ENCODE measurements around the gene GOLGA6L6. TPM values are rescaled to one million over a fixed set of nuclear protein-coding genes. Genes with fewer than 3 reads are reported as not detected.
"Not testable (repeated sequence)": the region's sequence is repeated elsewhere in the genome, so short reads cannot be mapped to it uniquely, and the experiment has no call there.

GOLGA6L6 gene
- total RNA-seq, 1 donor from 2014 or later, result not detected

DNA sequence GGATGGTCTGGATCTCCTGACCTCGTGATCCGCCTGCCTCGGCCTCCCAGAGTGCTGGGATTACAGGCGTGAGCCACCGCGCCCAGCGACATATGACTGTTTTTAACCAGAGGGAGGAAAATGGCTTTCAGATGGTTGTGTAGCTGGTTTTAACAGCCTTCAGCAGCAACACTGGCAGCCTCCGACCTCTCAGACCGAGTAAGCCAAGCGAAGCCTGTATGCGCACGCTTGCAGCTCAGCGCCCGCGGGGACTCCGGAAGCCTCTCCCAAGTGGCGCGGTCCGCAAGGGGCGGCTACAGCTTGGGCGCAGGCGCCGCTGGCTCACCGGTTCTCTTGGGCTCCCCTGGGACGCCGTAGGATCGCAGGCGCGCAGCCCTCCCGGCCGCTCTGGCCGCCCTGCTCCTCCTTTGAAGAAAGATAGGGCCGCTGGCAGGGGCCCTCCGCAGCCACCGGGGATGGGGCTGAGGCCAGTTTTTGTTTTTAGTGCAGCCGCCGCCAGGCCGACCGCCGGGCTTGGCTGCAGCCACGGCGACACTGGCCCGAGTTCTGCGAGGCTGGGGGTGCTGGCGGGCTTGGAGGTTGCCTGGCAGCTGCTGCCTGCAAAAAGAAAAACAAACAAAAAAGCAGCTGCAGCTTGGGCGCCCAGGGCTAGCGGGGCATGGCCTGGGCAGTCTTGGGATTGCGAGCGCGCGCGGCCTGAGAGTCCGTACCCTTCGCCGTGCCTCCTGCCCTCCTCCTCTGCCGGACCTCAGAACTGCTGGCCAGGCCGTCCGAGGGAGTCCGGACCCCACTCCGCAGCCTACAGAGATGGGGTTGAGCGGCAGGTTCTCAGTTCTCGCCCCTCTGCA, 39.9 kb upstream of the GOLGA6L6 start:
- not testable (repeated sequence) for H3K9me3 ChIP-seq (ENCODE audit: insufficient read depth, low read depth, low read length); H3K4me3 Mint-ChIP-seq (ENCODE audit: unreplicated experiment); H3K79me2 ChIP-seq (ENCODE audit: insufficient read depth, low read length); H3K4me1 ChIP-seq (ENCODE audit: insufficient read depth, low read length); H3K27ac ChIP-seq (ENCODE audit: low read depth, low read length); H3K4me1 Mint-ChIP-seq (ENCODE audit: low read depth, unreplicated experiment); H3K27ac Mint-ChIP-seq (ENCODE audit: unreplicated experiment); H3K36me3 ChIP-seq (ENCODE audit: insufficient read depth, low read length); DNase-seq (ENCODE audit: low read depth); H3K27me3 Mint-ChIP-seq (ENCODE audit: low read depth, unreplicated experiment); H3K9ac ChIP-seq (ENCODE audit: low read length); H3K36me3 Mint-ChIP-seq (ENCODE audit: low read depth, unreplicated experiment); FAIRE-seq; H4K20me1 ChIP-seq (ENCODE audit: insufficient read depth, low read length); H3K4me3 ChIP-seq (ENCODE audit: insufficient read depth, low read depth, low read length); H3K27me3 ChIP-seq (ENCODE audit: insufficient read depth, low read length); H2AFZ ChIP-seq (ENCODE audit: low read depth, low read length); H3K4me2 ChIP-seq (ENCODE audit: low read length); H3K9me3 Mint-ChIP-seq (ENCODE audit: unreplicated experiment)

DNA sequence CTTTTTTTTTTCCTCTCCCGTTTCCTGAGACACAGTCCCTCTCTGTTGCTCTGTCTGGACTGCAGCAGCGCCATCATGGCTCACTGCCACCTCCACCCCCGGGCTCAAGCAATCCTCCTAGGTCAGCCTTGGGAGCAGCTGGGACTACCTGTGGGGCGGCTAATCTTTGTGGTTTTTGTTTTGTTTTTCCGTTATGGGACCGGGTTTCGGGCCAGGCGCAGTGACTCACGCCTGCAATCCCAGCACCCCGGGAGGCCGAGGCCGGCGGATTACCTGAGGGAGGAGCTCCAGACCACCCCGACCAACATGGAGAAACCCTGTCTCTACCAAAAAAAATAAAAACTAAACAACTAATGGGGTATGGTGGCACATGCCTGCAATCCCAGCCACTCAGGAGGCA, 38.1 kb upstream of the GOLGA6L6 start:
- not testable (repeated sequence) for H3K9ac ChIP-seq (ENCODE audit: low read length); H3K4me3 ChIP-seq (ENCODE audit: insufficient read depth, low read depth, low read length); H3K9me3 ChIP-seq (ENCODE audit: insufficient read depth, low read depth, low read length); H4K20me1 ChIP-seq (ENCODE audit: insufficient read depth, low read length); FAIRE-seq; H3K36me3 Mint-ChIP-seq (ENCODE audit: low read depth, unreplicated experiment); H3K4me3 Mint-ChIP-seq (ENCODE audit: unreplicated experiment); H3K36me3 ChIP-seq (ENCODE audit: insufficient read depth, low read length); H3K27me3 Mint-ChIP-seq (ENCODE audit: low read depth, unreplicated experiment); H3K4me1 Mint-ChIP-seq (ENCODE audit: low read depth, unreplicated experiment); H3K27me3 ChIP-seq (ENCODE audit: insufficient read depth, low read length); H3K9me3 Mint-ChIP-seq (ENCODE audit: unreplicated experiment); H2AFZ ChIP-seq (ENCODE audit: low read depth, low read length); H3K79me2 ChIP-seq (ENCODE audit: insufficient read depth, low read length); H3K27ac ChIP-seq (ENCODE audit: low read depth, low read length); H3K27ac Mint-ChIP-seq (ENCODE audit: unreplicated experiment); H3K4me1 ChIP-seq (ENCODE audit: insufficient read depth, low read length); H3K4me2 ChIP-seq (ENCODE audit: low read length); DNase-seq (ENCODE audit: low read depth)

DNA sequence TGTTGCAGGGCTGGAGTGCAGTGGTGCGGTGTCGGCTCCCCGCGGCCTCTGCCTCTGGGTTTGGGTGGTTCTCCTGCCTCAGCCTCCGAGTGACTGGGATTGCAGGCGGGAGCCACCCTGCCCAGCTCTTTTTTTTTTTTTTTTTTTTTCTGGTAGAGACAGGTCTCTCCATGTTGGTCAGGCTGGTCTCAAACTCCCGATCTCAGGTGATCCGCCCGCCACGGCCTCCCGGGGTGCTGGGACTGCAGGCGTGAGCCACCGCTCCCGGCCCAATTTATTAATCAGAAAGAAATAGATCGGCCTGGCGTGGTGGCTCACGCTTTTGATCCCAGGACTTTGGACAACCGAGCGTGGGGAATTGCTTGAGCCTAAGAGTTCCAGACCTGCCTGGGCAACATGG, 9.7 kb upstream of the GOLGA6L6 start:
- H3K27me3 ChIP-seq (ENCODE audit: insufficient read depth, low read length); H3K4me3 Mint-ChIP-seq (ENCODE audit: unreplicated experiment); H3K4me1 ChIP-seq (ENCODE audit: insufficient read depth, low read length); H3K9me3 ChIP-seq (ENCODE audit: insufficient read depth, low read depth, low read length); H3K36me3 Mint-ChIP-seq (ENCODE audit: low read depth, unreplicated experiment); H3K79me2 ChIP-seq (ENCODE audit: insufficient read depth, low read length); H3K27me3 Mint-ChIP-seq (ENCODE audit: low read depth, unreplicated experiment); H3K27ac ChIP-seq (ENCODE audit: low read depth, low read length); DNase-seq (ENCODE audit: low read depth); FAIRE-seq; H3K4me3 ChIP-seq (ENCODE audit: insufficient read depth, low read depth, low read length); H2AFZ ChIP-seq (ENCODE audit: low read depth, low read length); H3K9ac ChIP-seq (ENCODE audit: low read length); H4K20me1 ChIP-seq (ENCODE audit: insufficient read depth, low read length); H3K4me1 Mint-ChIP-seq (ENCODE audit: low read depth, unreplicated experiment); H3K27ac Mint-ChIP-seq (ENCODE audit: unreplicated experiment); H3K9me3 Mint-ChIP-seq (ENCODE audit: unreplicated experiment); H3K4me2 ChIP-seq (ENCODE audit: low read length); H3K36me3 ChIP-seq (ENCODE audit: insufficient read depth, low read length): not testable (repeated sequence)

DNA sequence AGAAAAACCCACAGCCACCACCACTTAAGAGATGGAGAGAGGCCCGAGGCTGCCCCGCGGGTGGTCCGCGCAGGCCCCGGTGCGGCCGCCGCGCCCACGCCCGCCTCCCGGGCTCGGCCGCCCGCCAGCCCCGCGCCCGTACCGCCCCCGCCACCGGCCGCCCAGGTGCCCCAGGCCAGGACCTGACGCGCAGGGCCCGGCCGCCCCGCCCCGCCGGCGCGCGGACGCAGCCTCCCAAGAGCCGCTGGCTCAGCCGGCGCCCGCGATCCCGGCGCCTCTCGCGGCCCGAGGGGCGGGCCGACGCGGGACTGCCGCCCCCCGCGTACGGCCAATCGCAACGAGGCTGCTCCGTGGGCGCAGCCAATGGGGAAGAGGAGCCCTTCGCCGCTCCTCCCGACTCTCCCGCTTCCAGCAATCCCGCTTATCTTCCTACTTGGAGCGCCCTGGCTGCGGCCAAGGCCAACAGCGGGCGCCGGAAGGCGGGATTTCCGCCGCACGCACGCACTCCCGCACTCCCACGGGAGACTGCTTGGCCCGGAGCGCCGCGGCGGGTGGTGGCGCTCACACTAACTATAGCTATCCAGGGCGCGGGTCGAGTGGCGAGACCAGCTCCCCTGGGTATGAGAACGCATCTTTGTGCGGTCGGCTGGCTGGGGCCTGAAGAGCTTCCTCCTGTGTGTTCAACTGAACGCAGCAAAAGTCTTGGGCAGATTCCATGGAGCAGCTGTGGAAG, 35.5 kb downstream of the GOLGA6L6 start:
- H3K27me3 Mint-ChIP-seq (ENCODE audit: low read depth, unreplicated experiment); H2AFZ ChIP-seq (ENCODE audit: low read depth, low read length); H4K20me1 ChIP-seq (ENCODE audit: insufficient read depth, low read length); H3K79me2 ChIP-seq (ENCODE audit: insufficient read depth, low read length); H3K4me3 Mint-ChIP-seq (ENCODE audit: unreplicated experiment); DNase-seq (ENCODE audit: low read depth); H3K4me2 ChIP-seq (ENCODE audit: low read length); H3K4me1 Mint-ChIP-seq (ENCODE audit: low read depth, unreplicated experiment); H3K27me3 ChIP-seq (ENCODE audit: insufficient read depth, low read length); H3K27ac ChIP-seq (ENCODE audit: low read depth, low read length); FAIRE-seq; H3K36me3 Mint-ChIP-seq (ENCODE audit: low read depth, unreplicated experiment); H3K4me1 ChIP-seq (ENCODE audit: insufficient read depth, low read length); H3K36me3 ChIP-seq (ENCODE audit: insufficient read depth, low read length); H3K4me3 ChIP-seq (ENCODE audit: insufficient read depth, low read depth, low read length); H3K9ac ChIP-seq (ENCODE audit: low read length); H3K9me3 ChIP-seq (ENCODE audit: insufficient read depth, low read depth, low read length); H3K27ac Mint-ChIP-seq (ENCODE audit: unreplicated experiment); H3K9me3 Mint-ChIP-seq (ENCODE audit: unreplicated experiment): not testable (repeated sequence)

DNA sequence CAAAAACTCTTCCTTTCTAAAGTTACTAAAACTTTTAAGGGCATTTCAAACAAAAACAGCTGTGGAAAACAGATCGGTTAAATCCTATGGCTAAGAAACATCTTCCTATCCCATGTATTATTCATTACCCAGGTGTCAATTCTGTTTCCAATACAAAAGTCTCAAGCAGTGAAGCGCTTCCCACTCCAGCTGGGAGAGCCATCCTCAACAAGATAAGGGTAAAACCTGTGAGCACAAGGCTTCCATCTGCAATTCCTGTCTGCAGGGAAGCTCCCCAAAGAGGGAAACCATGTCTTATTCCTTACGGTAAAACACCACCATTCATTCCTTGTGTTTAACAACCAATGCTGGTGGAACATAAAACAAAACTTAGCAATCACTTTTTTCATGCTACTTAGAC, 38.8 kb downstream of the GOLGA6L6 start:
- H3K9ac ChIP-seq (ENCODE audit: low read length); H4K20me1 ChIP-seq (ENCODE audit: insufficient read depth, low read length); H3K36me3 Mint-ChIP-seq (ENCODE audit: low read depth, unreplicated experiment); H3K4me2 ChIP-seq (ENCODE audit: low read length); FAIRE-seq; H3K79me2 ChIP-seq (ENCODE audit: insufficient read depth, low read length); H3K27ac Mint-ChIP-seq (ENCODE audit: unreplicated experiment); H3K4me3 ChIP-seq (ENCODE audit: insufficient read depth, low read depth, low read length); H3K9me3 ChIP-seq (ENCODE audit: insufficient read depth, low read depth, low read length); H3K36me3 ChIP-seq (ENCODE audit: insufficient read depth, low read length); H3K27me3 ChIP-seq (ENCODE audit: insufficient read depth, low read length); H3K27ac ChIP-seq (ENCODE audit: low read depth, low read length); H3K9me3 Mint-ChIP-seq (ENCODE audit: unreplicated experiment); H3K27me3 Mint-ChIP-seq (ENCODE audit: low read depth, unreplicated experiment); H3K4me1 ChIP-seq (ENCODE audit: insufficient read depth, low read length); H3K4me1 Mint-ChIP-seq (ENCODE audit: low read depth, unreplicated experiment); H2AFZ ChIP-seq (ENCODE audit: low read depth, low read length); H3K4me3 Mint-ChIP-seq (ENCODE audit: unreplicated experiment); DNase-seq (ENCODE audit: low read depth): not testable (repeated sequence)

Measured in astrocyte (in vitro differentiated cells and primary cell).